ENCODE results near the gene KRAS. TPM values are rescaled to one million over a fixed set of nuclear protein-coding genes. Genes with fewer than 3 reads are reported as not detected.

KRAS gene
- total RNA-seq, 4 donors from 2014 or later = 29.0 to 37.0 (median 34.1) TPM

GRCh38 chr12:25186038-25186787, 64.5 kb downstream of the KRAS start:
- Histone ChIP-seq H3K9me3 (no peaks in the 10 kb centered on the region), H3K4me3 (no peak overlapping the region), H3K27ac (replicated peaks in 1 of 4) (no peak overlapping the region), H3K27me3 (no peaks in the 10 kb centered on the region), H3K36me3 (no peaks in the 10 kb centered on the region), H3K4me1 (peaks cover 0 to 13% (median 0%) of the 10 kb centered on the region in 4 donors)
- DNase-seq (ENCODE audit: extremely low spot score) = no peak
- 94% methylated on average over 4 of the region's 4 CpGs for WGBS
- intact Hi-C loops (cut with DNase I) = no loop called here
- TF ChIP-seq POLR2AphosphoS5 (IDR thresholded peaks at IDR 0.05) (no peak), EP300 (IDR thresholded peaks at IDR 0.05) (no peak), POLR2A (IDR thresholded peaks at IDR 0.05; ENCODE audit: low read depth) (no peak)
- TF ChIP-seq, protein P1, sequence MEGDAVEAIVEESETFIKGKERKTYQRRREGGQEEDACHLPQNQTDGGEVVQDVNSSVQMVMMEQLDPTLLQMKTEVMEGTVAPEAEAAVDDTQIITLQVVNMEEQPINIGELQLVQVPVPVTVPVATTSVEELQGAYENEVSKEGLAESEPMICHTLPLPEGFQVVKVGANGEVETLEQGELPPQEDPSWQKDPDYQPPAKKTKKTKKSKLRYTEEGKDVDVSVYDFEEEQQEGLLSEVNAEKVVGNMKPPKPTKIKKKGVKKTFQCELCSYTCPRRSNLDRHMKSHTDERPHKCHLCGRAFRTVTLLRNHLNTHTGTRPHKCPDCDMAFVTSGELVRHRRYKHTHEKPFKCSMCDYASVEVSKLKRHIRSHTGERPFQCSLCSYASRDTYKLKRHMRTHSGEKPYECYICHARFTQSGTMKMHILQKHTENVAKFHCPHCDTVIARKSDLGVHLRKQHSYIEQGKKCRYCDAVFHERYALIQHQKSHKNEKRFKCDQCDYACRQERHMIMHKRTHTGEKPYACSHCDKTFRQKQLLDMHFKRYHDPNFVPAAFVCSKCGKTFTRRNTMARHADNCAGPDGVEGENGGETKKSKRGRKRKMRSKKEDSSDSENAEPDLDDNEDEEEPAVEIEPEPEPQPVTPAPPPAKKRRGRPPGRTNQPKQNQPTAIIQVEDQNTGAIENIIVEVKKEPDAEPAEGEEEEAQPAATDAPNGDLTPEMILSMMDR (IDR thresholded peaks at IDR 0.05) = no peak

- no peaks in the 10 kb centered on the region for H3K36me3 ChIP-seq
- no peaks in the 10 kb centered on the region for H3K27me3 ChIP-seq
- 68% methylated on average over 2 of the region's 2 CpGs for WGBS
- H3K27ac ChIP-seq (replicated peaks in 1 of 4) = no peak overlapping the region
- TF ChIP-seq EP300 (IDR thresholded peaks at IDR 0.05) (no peak), POLR2AphosphoS5 (IDR thresholded peaks at IDR 0.05) (no peak), POLR2A (IDR thresholded peaks at IDR 0.05; ENCODE audit: low read depth) (no peak)
- TF ChIP-seq, protein P1 (IDR thresholded peaks at IDR 0.05) = no peak
- intact Hi-C loops (cut with DNase I) = no loop called here
- no peak for DNase-seq (ENCODE audit: extremely low spot score)
- H3K4me1 ChIP-seq = peaks cover 0 to 10% (median 0%) of the 10 kb centered on the region in 4 donors
- no peaks in the 10 kb centered on the region for H3K9me3 ChIP-seq
- no peak overlapping the region for H3K4me3 ChIP-seq
Observed at GRCh38 chr12:25184132-25184531, 66.6 kb downstream of the KRAS start.

GRCh38 chr12:25182765-25183164, 68.0 kb downstream of the KRAS start:
- no peaks in the 10 kb centered on the region for H3K9me3 ChIP-seq
- no peaks in the 10 kb centered on the region for H3K4me1 ChIP-seq
- intact Hi-C loops (cut with DNase I) = no loop called here
- WGBS = 81% methylated on average over 3 of the region's 3 CpGs
- DNase-seq (ENCODE audit: extremely low spot score) = no peak
- no peak overlapping the region for H3K4me3 ChIP-seq
- H3K27me3 ChIP-seq = no peaks in the 10 kb centered on the region
- no peak overlapping the region for H3K27ac ChIP-seq (replicated peaks in 1 of 4)
- TF ChIP-seq, protein P1 (IDR thresholded peaks at IDR 0.05) = no peak
- TF ChIP-seq POLR2AphosphoS5 (IDR thresholded peaks at IDR 0.05) (no peak), EP300 (IDR thresholded peaks at IDR 0.05) (no peak), POLR2A (IDR thresholded peaks at IDR 0.05; ENCODE audit: low read depth) (no peak)
- H3K36me3 ChIP-seq = no peaks in the 10 kb centered on the region

GRCh38 chr12:25162866-25163265, 87.9 kb downstream of the KRAS start:
- Histone ChIP-seq H3K27ac (replicated peaks in 1 of 4) (no peak overlapping the region), H3K4me1 (no peaks in the 10 kb centered on the region), H3K36me3 (no peaks in the 10 kb centered on the region), H3K27me3 (no peaks in the 10 kb centered on the region), H3K4me3 (no peak overlapping the region), H3K9me3 (no peaks in the 10 kb centered on the region)
- intact Hi-C loops (cut with DNase I) = no loop called here
- 85% methylated on average over 6 of the region's 6 CpGs for WGBS
- TF ChIP-seq POLR2A (IDR thresholded peaks at IDR 0.05; ENCODE audit: low read depth) = no peak
- TF ChIP-seq POLR2AphosphoS5 (IDR thresholded peaks at IDR 0.05) = no peak
- TF ChIP-seq, protein P1 (IDR thresholded peaks at IDR 0.05) = no peak
- no peak for TF ChIP-seq EP300 (IDR thresholded peaks at IDR 0.05)
- no peak for DNase-seq (ENCODE audit: extremely low spot score)
